Loucy (cell line): Measurements from ENCODE around the gene ELMO3.

Experiments
- H2AFZ ChIP-seq: fragments of 200-600 bp; sonication (generic); 2 replicates; pipeline ENCODE4 v1.6.0; 2016; ENCODE audit warnings: antibody characterized with exemption, mild to moderate bottlenecking, low read length, moderate library complexity
- H3F3A ChIP-seq: fragments of 200-600 bp; 2 replicates; pipeline ENCODE4 v1.6.0; 2016; ENCODE audit warnings: antibody characterized with exemption, low read depth, mild to moderate bottlenecking
- H3K27me3 ChIP-seq: fragments of 200-600 bp; sonication (generic); 2 replicates; pipeline ENCODE4 v1.6.1; 2014; ENCODE audit warnings: low read length, mild to moderate bottlenecking; ENCODE audit not compliant: insufficient read depth, poor library complexity, severe bottlenecking
- H3K36me3 ChIP-seq: fragments of 200-600 bp; sonication (generic); 2 replicates; pipeline ENCODE4 v1.6.1; 2016; ENCODE audit warnings: low read length; ENCODE audit not compliant: insufficient read depth
- H3K4me1 ChIP-seq: fragments of 200-600 bp; sonication (generic); 2 replicates; pipeline ENCODE4 v1.5.1; 2014; ENCODE audit warnings: low read length, mild to moderate bottlenecking; ENCODE audit not compliant: insufficient read depth, poor library complexity, severe bottlenecking
- H3K4me2 ChIP-seq: fragments of 200-600 bp; sonication (generic); 2 replicates; pipeline ENCODE4 v1.6.0; 2014; ENCODE audit warnings: antibody characterized with exemption, low read length, low read depth, mild to moderate bottlenecking; ENCODE audit not compliant: poor library complexity, severe bottlenecking
- H3K4me3 ChIP-seq: fragments of 200-600 bp; sonication (generic); 2 replicates; pipeline ENCODE4 v1.5.1; 2014; ENCODE audit warnings: low read length, mild to moderate bottlenecking, mixed read lengths; ENCODE audit not compliant: poor library complexity, severe bottlenecking
- H3K79me2 ChIP-seq: fragments of 200-600 bp; sonication (generic); 2 replicates; pipeline ENCODE4 v1.6.1; 2014; ENCODE audit warnings: low read length; ENCODE audit not compliant: insufficient read depth
- H3K9ac ChIP-seq: fragments of 200-600 bp; sonication (generic); 2 replicates; pipeline ENCODE4 v1.6.0; 2014; ENCODE audit warnings: mild to moderate bottlenecking, low read depth, low read length, moderate library complexity; ENCODE audit not compliant: poor library complexity, severe bottlenecking
- H3K9me2 ChIP-seq: fragments of 200-600 bp; sonication (generic); replicated peaks from 2 replicates; pipeline ENCODE4 v1.6.1; 2016; ENCODE audit warnings: low read depth, low read length, mixed read lengths
- H3K9me3 ChIP-seq: fragments of 200-600 bp; sonication (generic); 2 replicates; pipeline ENCODE4 v1.6.1; 2014; ENCODE audit warnings: mild to moderate bottlenecking, antibody characterized with exemption, low read length, low read depth; ENCODE audit not compliant: insufficient read depth
- H4K20me1 ChIP-seq: fragments of 200-600 bp; sonication (generic); 2 replicates; pipeline ENCODE4 v1.6.0; 2014; ENCODE audit warnings: antibody characterized with exemption, low read length, mild to moderate bottlenecking; ENCODE audit not compliant: insufficient read depth, poor library complexity, severe bottlenecking
- CTCF ChIP-seq: fragments of 200-600 bp; sonication (generic); conservative IDR thresholded peaks from 2 replicates; pipeline ENCODE4 v1.5.1; 2014; ENCODE audit warnings: mild to moderate bottlenecking, antibody characterized with exemption, low read length
- EZH2phosphoT487 ChIP-seq: fragments of 200-600 bp; IDR thresholded peaks from 2 replicates; pipeline ENCODE4 v1.6.1; 2018; ENCODE audit warnings: antibody characterized with exemption, mild to moderate bottlenecking, moderate library complexity, borderline replicate concordance

The ELMO3 gene

GRCh38 chr16:67186550-67186950, 12.4 kb upstream of the ELMO3 start:
- Histone ChIP-seq H3K4me3 (no peak overlapping the region), H3K9me2 (no peaks in the 10 kb centered on the region), H2AFZ (no peak overlapping the region), H3K27me3 (no peaks in the 10 kb centered on the region), H3K9ac (no peak overlapping the region), H3K4me1 (peaks cover 19% of the 10 kb centered on the region), H3K36me3 (no peaks in the 10 kb centered on the region), H3K9me3 (no peaks in the 10 kb centered on the region), H3F3A (no peaks in the 10 kb centered on the region), H3K4me2 (no peak overlapping the region), H4K20me1 (peaks cover 20% of the 10 kb centered on the region), H3K79me2 (peaks cover 13% of the 10 kb centered on the region)
- TF ChIP-seq EZH2phosphoT487 (no peak), CTCF (no peak)

GRCh38 chr16:67187175-67187890, 11.6 kb upstream of the ELMO3 start:
- Histone ChIP-seq H2AFZ (no peak overlapping the region), H3K4me1 (peaks cover 16% of the 10 kb centered on the region), H3K79me2 (peaks cover 14% of the 10 kb centered on the region), H3K36me3 (no peaks in the 10 kb centered on the region), H4K20me1 (peaks cover 20% of the 10 kb centered on the region), H3K4me3 (no peak overlapping the region), H3K4me2 (no peak overlapping the region), H3K9me2 (no peaks in the 10 kb centered on the region), H3F3A (no peaks in the 10 kb centered on the region), H3K27me3 (no peaks in the 10 kb centered on the region), H3K9ac (no peak overlapping the region), H3K9me3 (no peaks in the 10 kb centered on the region)
- no peak for TF ChIP-seq CTCF

GRCh38 chr16:67188323-67188722, 10.6 kb upstream of the ELMO3 start:
- no peaks in the 10 kb centered on the region for H3K27me3 ChIP-seq
- no peak for TF ChIP-seq EZH2phosphoT487
- no peak for TF ChIP-seq CTCF
- no peak overlapping the region for H3K4me3 ChIP-seq
- H3K4me1 ChIP-seq, result peaks cover 9% of the 10 kb centered on the region
- H3K4me2 ChIP-seq, result no peak overlapping the region
- H2AFZ ChIP-seq, result no peak overlapping the region
- no peaks in the 10 kb centered on the region for H3F3A ChIP-seq
- peaks cover 22% of the 10 kb centered on the region for H4K20me1 ChIP-seq
- peaks cover 14% of the 10 kb centered on the region for H3K79me2 ChIP-seq
- H3K9ac ChIP-seq, result no peak overlapping the region
- H3K36me3 ChIP-seq, result no peaks in the 10 kb centered on the region
- H3K9me3 ChIP-seq, result no peaks in the 10 kb centered on the region
- H3K9me2 ChIP-seq, result no peaks in the 10 kb centered on the region
